Kidney tubule cell (primary cell): Measurements from ENCODE around the gene CLEC4M.
"Not testable (repeated sequence)": the region's sequence is repeated elsewhere in the genome, so short reads cannot be mapped to it uniquely, and the experiment has no call there.

Source experiments
- DNase-seq: peaks from one replicate; pipeline ENCODE4 v3.0.0-alpha.2; 2018; ENCODE audit warnings: low spot score

Gene CLEC4M

GRCh38 chr19:7775761-7776160 lies 12.7 kb downstream of the CLEC4M start:
- DNase-seq: no peak

GRCh38 chr19:7778081-7778480 lies 15.0 kb downstream of the CLEC4M start:
- DNase-seq: no peak

- no peak for DNase-seq
Measured at GRCh38 chr19:7779631-7780486, 16.8 kb downstream of the CLEC4M start.

GRCh38 chr19:7781157-7781556 lies 18.1 kb downstream of the CLEC4M start:
- DNase-seq: peak; percentile 34

- peak; percentile 52 for DNase-seq
Measured at GRCh38 chr19:7783991-7784423, 21.0 kb downstream of the CLEC4M start.

- DNase-seq: no peak
Measured at GRCh38 chr19:7784856-7785255, 21.8 kb downstream of the CLEC4M start.

- no peak for DNase-seq
Measured at GRCh38 chr19:7787141-7787540, 24.1 kb downstream of the CLEC4M start.

GRCh38 chr19:7787602-7788177 lies 24.6 kb downstream of the CLEC4M start:
- no peak for DNase-seq

GRCh38 chr19:7788178-7788932 lies 25.3 kb downstream of the CLEC4M start:
- no peak for DNase-seq

- DNase-seq: no peak
Measured at GRCh38 chr19:7788933-7789323, 25.9 kb downstream of the CLEC4M start.

- no peak for DNase-seq
Measured at GRCh38 chr19:7789447-7789846, 26.4 kb downstream of the CLEC4M start.

GRCh38 chr19:7790416-7790815 lies 27.4 kb downstream of the CLEC4M start:
- DNase-seq: no peak

- DNase-seq: peak; percentile 47
Measured at GRCh38 chr19:7792281-7792680, 29.2 kb downstream of the CLEC4M start.

- not testable (repeated sequence) for DNase-seq
Measured at GRCh38 chr19:7792701-7793100, 29.7 kb downstream of the CLEC4M start.

GRCh38 chr19:7793493-7793892 lies 30.4 kb downstream of the CLEC4M start:
- DNase-seq: no peak

- DNase-seq: no peak
Measured at GRCh38 chr19:7795555-7796161, 32.6 kb downstream of the CLEC4M start.

GRCh38 chr19:7799640-7800355 lies 36.8 kb downstream of the CLEC4M start:
- DNase-seq: peak; percentile 63

GRCh38 chr19:7801020-7801570 lies 38.1 kb downstream of the CLEC4M start:
- no peak for DNase-seq

- no peak for DNase-seq
Measured at GRCh38 chr19:7806234-7806633, 43.2 kb downstream of the CLEC4M start.

GRCh38 chr19:7806876-7807275 lies 43.8 kb downstream of the CLEC4M start:
- DNase-seq: no peak

GRCh38 chr19:7808108-7808507 lies 45.1 kb downstream of the CLEC4M start:
- DNase-seq: no peak
